ENCODE results near the gene SLC48A1.

- no peak for TF ChIP-seq SIN3A (IDR thresholded peaks at IDR 0.05; ENCODE audit: low read depth, low read length)
- no peak for TF ChIP-seq CTCF (IDR thresholded peaks at IDR 0.05 in 2 of 3, conservative IDR thresholded peaks at IDR 0.05 in 1 of 3; ENCODE audit: control insufficient read depth in 2 of 3, extremely low read depth in 1 of 3, insufficient read depth in 1 of 3, low read depth in 3 of 3, low read length in 3 of 3)
- TF ChIP-seq REST (IDR thresholded peaks at IDR 0.05; ENCODE audit: low read depth, low read length), result no peak
These were observed 22.9 kb downstream of the SLC48A1 start for GRCh38 chr12:47795814-47796411.
